ENCODE results near the gene IL1RL1.

Gene IL1RL1

GRCh38 chr2:102368461-102369109 is 57.2 kb downstream of the IL1RL1 start:
- DNase-seq (ENCODE audit: low read depth) = no peak

- DNase-seq (ENCODE audit: low read depth) = no peak
Measured at GRCh38 chr2:102369866-102370265, 58.5 kb downstream of the IL1RL1 start.

GRCh38 chr2:102376052-102376591 is 64.8 kb downstream of the IL1RL1 start:
- DNase-seq (ENCODE audit: low read depth) = no peak

GRCh38 chr2:102383722-102384121 is 72.4 kb downstream of the IL1RL1 start:
- DNase-seq (ENCODE audit: low read depth) = no peak

GRCh38 chr2:102385522-102385921 is 74.2 kb downstream of the IL1RL1 start:
- DNase-seq (ENCODE audit: low read depth) = no peak

- no peak for DNase-seq (ENCODE audit: low read depth)
Measured at GRCh38 chr2:102386004-102386403, 74.6 kb downstream of the IL1RL1 start.

GRCh38 chr2:102386867-102387541 is 75.6 kb downstream of the IL1RL1 start:
- DNase-seq (ENCODE audit: low read depth) = no peak

- no peak for DNase-seq (ENCODE audit: low read depth)
Measured at GRCh38 chr2:102387763-102388546, 76.6 kb downstream of the IL1RL1 start.

- no peak for DNase-seq (ENCODE audit: low read depth)
Measured at GRCh38 chr2:102391565-102391964, 80.2 kb downstream of the IL1RL1 start.

GRCh38 chr2:102392096-102392495 is 80.7 kb downstream of the IL1RL1 start:
- DNase-seq (ENCODE audit: low read depth) = no peak

- no peak for DNase-seq (ENCODE audit: low read depth)
Measured at GRCh38 chr2:102392942-102393341, 81.6 kb downstream of the IL1RL1 start.

GRCh38 chr2:102396012-102396411 is 84.6 kb downstream of the IL1RL1 start:
- DNase-seq (ENCODE audit: low read depth) = no peak

- no peak for DNase-seq (ENCODE audit: low read depth)
Measured at GRCh38 chr2:102397209-102397608, 85.8 kb downstream of the IL1RL1 start.

- no peak for DNase-seq (ENCODE audit: low read depth)
Measured at GRCh38 chr2:102399499-102400141, 88.3 kb downstream of the IL1RL1 start.

GRCh38 chr2:102401456-102401855 is 90.1 kb downstream of the IL1RL1 start:
- DNase-seq (ENCODE audit: low read depth) = no peak
